BE2C (cell line): Measurements from ENCODE around the gene NAA15.
"Not testable (repeated sequence)": the region's sequence is repeated elsewhere in the genome, so short reads cannot be mapped to it uniquely, and the experiment has no call there.

Experiments
- DNase-seq: peaks from one replicate; pipeline ENCODE4 v3.0.0-alpha.2; 2020
- H3K27me3 ChIP-seq: fragments of 250-450 bp; sonication (Bioruptor Pico); 2 replicates; pipeline ENCODE4 v1.5.1; 2020; ENCODE audit warnings: mild to moderate bottlenecking
- H3K36me3 ChIP-seq: fragments of 250-450 bp; sonication (Bioruptor Pico); 2 replicates; pipeline ENCODE4 v1.5.1; 2020; ENCODE audit warnings: mild to moderate bottlenecking
- H3K4me1 ChIP-seq: fragments of 250-450 bp; sonication (Bioruptor Pico); 2 replicates; pipeline ENCODE4 v1.5.1; 2020
- H3K4me3 ChIP-seq: 2 replicates; pipeline ENCODE4 v1.5.1; 2011; ENCODE audit warnings: low read depth, low read length
- H3K9me3 ChIP-seq: fragments of 250-450 bp; sonication (Bioruptor Pico); 2 replicates; pipeline ENCODE4 v1.5.1; 2020
- CTCF ChIP-seq: IDR thresholded peaks from 2 replicates; pipeline ENCODE4 v1.5.1; 2012; ENCODE audit warnings: mild to moderate bottlenecking, low read depth, low read length

NAA15 gene

GRCh38 chr4:139414671-139415210 is 113.4 kb downstream of the NAA15 start:
- H3K4me1 ChIP-seq, H3K4me3 ChIP-seq, H3K27me3 ChIP-seq, DNase-seq, H3K36me3 ChIP-seq, H3K9me3 ChIP-seq: not testable (repeated sequence)
- peak; percentile 9; the same call in 1 of the 2 replicates for TF ChIP-seq CTCF

GRCh38 chr4:139416073-139416673 is 114.9 kb downstream of the NAA15 start:
- Histone ChIP-seq H3K27me3 (no peaks in the 10 kb centered on the region), H3K36me3 (no peaks in the 10 kb centered on the region), H3K4me3 (no peak overlapping the region), H3K9me3 (no peaks in the 10 kb centered on the region), H3K4me1 (no peaks in the 10 kb centered on the region)
- peak; percentile 69 for TF ChIP-seq CTCF
- DNase-seq, result no peak

GRCh38 chr4:139419388-139419914 is 118.1 kb downstream of the NAA15 start:
- Histone ChIP-seq H3K4me3 (no peak overlapping the region), H3K9me3 (no peaks in the 10 kb centered on the region), H3K27me3 (no peaks in the 10 kb centered on the region), H3K4me1 (no peaks in the 10 kb centered on the region), H3K36me3 (no peaks in the 10 kb centered on the region)
- DNase-seq, result no peak
- no peak for TF ChIP-seq CTCF

- H3K36me3 ChIP-seq, result no peaks in the 10 kb centered on the region
- no peak for TF ChIP-seq CTCF
Observed at GRCh38 chr4:139420652-139421051, 119.3 kb downstream of the NAA15 start.

GRCh38 chr4:139436122-139436521 is 134.8 kb downstream of the NAA15 start:
- Histone ChIP-seq H3K4me3 (no peak overlapping the region), H3K9me3 (no peaks in the 10 kb centered on the region), H3K36me3 (no peaks in the 10 kb centered on the region), H3K4me1 (no peaks in the 10 kb centered on the region), H3K27me3 (no peaks in the 10 kb centered on the region)
- no peak for DNase-seq
- TF ChIP-seq CTCF, result no peak

More at GRCh38 chr4:139420652-139421051, 119.3 kb downstream of the NAA15 start:
- no peak for DNase-seq
- H3K4me3 ChIP-seq, result no peak overlapping the region
- H3K9me3 ChIP-seq, result no peaks in the 10 kb centered on the region
- no peaks in the 10 kb centered on the region for H3K27me3 ChIP-seq
- H3K4me1 ChIP-seq, result no peaks in the 10 kb centered on the region

GRCh38 chr4:139438141-139438540 is 136.8 kb downstream of the NAA15 start:
- Histone ChIP-seq H3K36me3 (no peaks in the 10 kb centered on the region), H3K27me3 (no peaks in the 10 kb centered on the region), H3K9me3 (no peaks in the 10 kb centered on the region), H3K4me1 (no peaks in the 10 kb centered on the region), H3K4me3 (no peak overlapping the region)
- DNase-seq, result no peak
- no peak for TF ChIP-seq CTCF
